CD4-positive, alpha-beta memory T cell (primary cell): ENCODE results near the gene TMEM170B. TPM values are rescaled to one million over a fixed set of nuclear protein-coding genes. Genes with fewer than 3 reads are reported as not detected.

Experiments
- CTCF ChIA-PET: fragments of 350-600 bp; sonication (Branson Sonifier 250); formaldehyde crosslinking; loops from one replicate; lab custom pipeline; 2021; ENCODE audit warnings: inconsistent platforms; ENCODE audit not compliant: partially characterized antibody; lab: Charles Lee
- POLR2A ChIA-PET: fragments of 350-600 bp; sonication (Branson Sonifier 250); formaldehyde crosslinking; loops from one replicate; lab custom pipeline; 2021; ENCODE audit not compliant: partially characterized antibody; lab: Charles Lee
- DNase-seq, 5 donors: peaks; one replicate each; pipeline versions ENCODE4 v3.0.0 to v3.0.0-alpha.2; 2020 to 2022; ENCODE audit warnings: mixed read lengths in 1 of 5
- H3K27ac ChIP-seq: one replicate; pipeline ENCODE4 v1.7.0; 2013; ENCODE audit warnings: low read depth, low read length
- H3K27me3 ChIP-seq: 2 replicates; pipeline ENCODE4 v1.7.0; 2013; ENCODE audit warnings: mild to moderate bottlenecking, low read length, moderate library complexity; ENCODE audit not compliant: insufficient read depth
- H3K36me3 ChIP-seq: 2 replicates; pipeline ENCODE4 v1.7.0; 2013; ENCODE audit warnings: mild to moderate bottlenecking, low read length, moderate library complexity; ENCODE audit not compliant: insufficient read depth
- H3K4me1 ChIP-seq: 2 replicates; pipeline ENCODE4 v1.7.0; 2013; ENCODE audit warnings: mild to moderate bottlenecking, low read length, moderate library complexity; ENCODE audit not compliant: insufficient read depth
- H3K4me3 ChIP-seq, 2 donors: one replicate each; pipeline ENCODE4 v1.7.0; 2013; ENCODE audit warnings: low read length in 2 of 2, mild to moderate bottlenecking in 1 of 2
- H3K9me3 ChIP-seq, 2 donors: one replicate each; pipeline ENCODE4 v1.7.0; 2013; ENCODE audit warnings: low read length in 2 of 2, control low read depth in 1 of 2; ENCODE audit not compliant: control insufficient read depth in 1 of 2
- H3K27ac Mint-ChIP-seq, 7 donors: one replicate each; pipeline ENCODE4 v1.8.0; 2020 to 2021; ENCODE audit warnings: mixed read lengths in 7 of 7, mild to moderate bottlenecking in 6 of 7, inconsistent platforms in 3 of 7, moderate library complexity in 3 of 7
- H3K27me3 Mint-ChIP-seq, 2 donors: one replicate each; pipeline ENCODE4 v1.8.0; 2020 to 2021; ENCODE audit warnings: mixed read lengths in 2 of 2
- H3K36me3 Mint-ChIP-seq, 2 donors: one replicate each; pipeline ENCODE4 v1.8.0; 2020 to 2021; ENCODE audit warnings: mixed read lengths in 2 of 2, inconsistent platforms in 1 of 2, mild to moderate bottlenecking in 1 of 2
- H3K4me1 Mint-ChIP-seq, 4 donors: one replicate each; pipeline ENCODE4 v1.8.0; 2020 to 2021; ENCODE audit warnings: mixed read lengths in 4 of 4, mild to moderate bottlenecking in 1 of 4
- H3K4me3 Mint-ChIP-seq, 8 donors: one replicate each; pipeline ENCODE4 v1.8.0; 2020 to 2021; ENCODE audit warnings: mixed read lengths in 8 of 8, mild to moderate bottlenecking in 7 of 8, moderate library complexity in 6 of 8, inconsistent platforms in 3 of 8
- H3K9me3 Mint-ChIP-seq, 8 donors: one replicate each; pipeline ENCODE4 v1.8.0; 2020 to 2021; ENCODE audit warnings: mixed read lengths in 8 of 8, mild to moderate bottlenecking in 5 of 8, inconsistent platforms in 3 of 8, moderate library complexity in 1 of 8
- intact Hi-C: fragments of 100-400 bp; cut with micrococcal nuclease; formaldehyde crosslinking; loops from one replicate; pipeline ENCODE4 v1.15.1; 2023
- polyA plus RNA-seq, 2 donors: library from polyadenylated mRNA; unstranded; fragments of 300-500 nt; fragmentation: Illumina TruSeq; gene quantifications; one replicate each; pipeline ENCODE4 v1.2.3, GENCODE V29; 2021
- total RNA-seq, 2 experiments: library from RNA; stranded (reverse); gene quantifications; one replicate each; pipeline ENCODE4 v1.2.3, GENCODE V29; 2021

TMEM170B gene
- total and polyA plus RNA-seq, 4 experiments from 2014 or later = 0.08 to 2.1 (median 1.2) TPM

DNA sequence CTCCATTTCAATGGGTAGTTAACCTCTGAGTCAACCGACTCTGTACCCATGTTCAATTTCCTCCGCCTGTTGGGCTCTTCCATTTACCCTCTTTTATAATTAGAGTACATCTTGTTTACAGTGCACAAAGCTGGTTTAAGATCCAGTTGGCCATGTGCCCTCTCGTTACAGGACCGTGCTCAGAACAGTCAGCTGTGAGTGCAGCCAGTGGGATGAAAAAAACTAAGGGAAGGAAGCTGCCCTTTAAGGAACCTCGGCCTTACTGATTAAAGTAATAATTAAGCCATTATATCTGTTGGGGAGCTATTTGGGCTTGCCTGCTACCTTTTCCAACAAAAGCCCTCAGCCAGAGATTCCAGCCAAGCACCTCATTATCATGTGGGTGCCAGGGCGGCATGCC, 68.8 kb downstream of the TMEM170B start:
- intact Hi-C loops = no loop called here
- no peak for DNase-seq
- peaks cover 20 to 33% of the 10 kb centered on the region in 2 donors for H3K27me3 Mint-ChIP-seq
- Histone ChIP-seq H3K4me1 (no peaks in the 10 kb centered on the region), H3K4me3 (no peak overlapping the region), H3K27me3 (peaks cover 4% of the 10 kb centered on the region), H3K9me3 (no peaks in the 10 kb centered on the region), H3K27ac (no peak overlapping the region), H3K36me3 (no peaks in the 10 kb centered on the region)
- H3K4me3 Mint-ChIP-seq = no peak overlapping the region
- H3K27ac Mint-ChIP-seq = no peak overlapping the region
- ChIA-PET POLR2A (no interaction called here), CTCF (no interaction called here)
- no peaks in the 10 kb centered on the region for H3K9me3 Mint-ChIP-seq
- H3K4me1 Mint-ChIP-seq = peaks cover 0 to 3% (median 0%) of the 10 kb centered on the region in 4 donors
- no peaks in the 10 kb centered on the region for H3K36me3 Mint-ChIP-seq

DNA sequence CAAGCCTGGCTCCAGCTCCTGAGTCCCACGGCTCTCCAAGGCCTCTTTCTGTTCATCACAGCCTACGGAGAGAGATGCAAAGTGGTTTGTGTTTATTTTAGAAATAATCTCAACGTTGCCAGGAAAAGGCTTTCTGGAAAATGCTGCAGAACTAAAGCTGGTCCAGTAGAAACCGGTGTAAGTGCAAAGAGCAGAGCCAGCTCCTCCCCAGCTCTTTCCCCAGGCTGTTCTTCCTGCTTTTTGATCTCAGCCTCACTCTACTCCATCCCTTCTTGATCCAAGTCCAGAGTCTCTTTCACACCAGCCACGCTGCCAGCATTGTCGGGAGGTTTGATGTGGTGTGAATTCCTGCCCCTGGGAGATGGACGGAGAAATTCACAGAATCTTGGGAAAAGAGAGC, 69.8 kb downstream of the TMEM170B start:
- Histone ChIP-seq H3K27me3 (peaks cover 4% of the 10 kb centered on the region), H3K27ac (no peak overlapping the region), H3K9me3 (no peaks in the 10 kb centered on the region), H3K36me3 (no peaks in the 10 kb centered on the region), H3K4me3 (no peak overlapping the region), H3K4me1 (no peaks in the 10 kb centered on the region)
- H3K4me3 Mint-ChIP-seq = no peak overlapping the region
- CTCF ChIA-PET = no interaction called here
- no peaks in the 10 kb centered on the region for H3K9me3 Mint-ChIP-seq
- POLR2A ChIA-PET = no interaction called here
- intact Hi-C loops = no loop called here
- no peak overlapping the region for H3K27ac Mint-ChIP-seq
- no peaks in the 10 kb centered on the region for H3K36me3 Mint-ChIP-seq
- DNase-seq = no peak
- H3K4me1 Mint-ChIP-seq = peaks cover 0 to 3% (median 0%) of the 10 kb centered on the region in 4 donors
- H3K27me3 Mint-ChIP-seq = peaks cover 19 to 33% of the 10 kb centered on the region in 2 donors

DNA sequence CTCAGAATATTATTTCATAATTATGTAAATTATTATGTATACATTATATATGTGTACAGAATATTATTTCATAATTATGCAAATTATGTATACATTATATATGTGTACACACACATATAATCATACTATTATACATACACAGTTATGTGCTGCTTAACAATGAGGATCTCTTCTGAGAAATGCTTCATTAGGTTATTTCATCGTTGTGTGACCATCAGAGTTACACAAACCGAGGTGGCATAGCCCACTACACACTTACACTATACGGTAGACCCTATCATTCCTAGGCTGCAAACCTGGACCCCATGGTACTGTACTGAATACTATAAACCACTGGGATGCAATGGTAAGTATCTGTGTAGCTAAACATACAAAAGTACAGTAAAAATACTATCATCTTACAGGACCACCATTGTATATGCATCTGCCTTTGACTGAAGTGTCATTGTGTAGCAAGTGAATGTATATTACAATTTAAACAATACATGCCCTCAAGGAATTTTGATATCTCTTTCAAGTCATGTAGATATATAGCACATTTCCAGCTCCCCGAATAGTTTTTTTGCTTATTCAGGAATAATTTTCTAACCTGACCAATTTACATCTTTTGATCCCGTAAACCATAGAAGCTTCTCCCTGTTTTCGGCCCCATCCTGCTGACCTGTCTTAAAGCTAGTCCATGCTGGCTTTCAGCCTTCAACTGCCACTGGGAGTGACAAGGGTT, 71.2 kb downstream of the TMEM170B start:
- peaks cover 9 to 32% of the 10 kb centered on the region in 2 donors for H3K27me3 Mint-ChIP-seq
- peaks cover 4% of the 10 kb centered on the region for H3K27me3 ChIP-seq
- H3K4me1 ChIP-seq = no peaks in the 10 kb centered on the region
- intact Hi-C loops = no loop called here
- no peaks in the 10 kb centered on the region for H3K9me3 ChIP-seq
- no peaks in the 10 kb centered on the region for H3K36me3 ChIP-seq
- H3K27ac ChIP-seq = no peak overlapping the region
- no peak overlapping the region for H3K27ac Mint-ChIP-seq
- no peak overlapping the region for H3K4me3 ChIP-seq
- H3K4me3 Mint-ChIP-seq = no peak overlapping the region
- no peak for DNase-seq
- peaks cover 0 to 3% (median 0%) of the 10 kb centered on the region in 4 donors for H3K4me1 Mint-ChIP-seq
- CTCF ChIA-PET = no interaction called here
- POLR2A ChIA-PET = no interaction called here
- no peaks in the 10 kb centered on the region for H3K36me3 Mint-ChIP-seq
- no peaks in the 10 kb centered on the region for H3K9me3 Mint-ChIP-seq

DNA sequence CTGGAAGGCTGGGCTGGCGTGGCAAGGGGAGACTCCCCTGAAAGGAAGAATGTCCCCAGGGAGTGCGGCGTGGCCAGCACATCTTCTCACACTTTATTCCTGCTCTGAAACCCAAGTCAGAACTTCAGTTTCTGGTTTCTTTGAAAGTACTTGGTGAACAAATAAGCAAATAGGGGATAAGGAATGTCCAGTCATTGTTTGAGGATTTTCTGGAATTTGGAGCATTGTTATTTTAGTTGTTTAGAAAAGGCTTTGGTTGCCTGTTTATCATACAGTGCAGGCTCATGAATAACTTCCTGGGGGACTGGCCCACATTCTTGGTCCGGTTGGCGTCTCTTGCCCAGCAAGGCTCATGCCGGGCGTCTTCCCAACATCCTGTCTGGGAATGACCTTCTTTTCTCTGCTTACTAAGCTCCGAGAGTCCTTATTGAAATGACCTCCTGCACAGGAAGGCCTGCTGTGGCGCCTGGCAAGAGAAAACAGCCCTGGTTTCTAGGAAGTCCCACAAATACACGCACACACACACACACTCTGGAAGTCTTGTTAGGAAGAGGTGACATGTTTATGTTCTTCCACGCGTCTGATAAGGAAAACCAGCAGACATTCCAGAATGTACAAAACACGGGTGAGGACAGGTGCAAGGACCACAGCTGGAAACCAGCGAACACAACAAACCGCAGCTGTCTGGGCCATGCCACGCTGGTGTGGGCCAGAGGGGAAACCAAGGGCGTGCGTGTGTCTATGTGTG, 71.9 kb downstream of the TMEM170B start:
- H3K9me3 Mint-ChIP-seq = no peaks in the 10 kb centered on the region
- H3K4me1 Mint-ChIP-seq = no peaks in the 10 kb centered on the region
- no peaks in the 10 kb centered on the region for H3K36me3 Mint-ChIP-seq
- H3K4me1 ChIP-seq = no peaks in the 10 kb centered on the region
- POLR2A ChIA-PET = no interaction called here
- no peak overlapping the region for H3K4me3 ChIP-seq
- peaks cover 4% of the 10 kb centered on the region for H3K27me3 ChIP-seq
- intact Hi-C loops = no loop called here
- no peak overlapping the region for H3K4me3 Mint-ChIP-seq
- H3K9me3 ChIP-seq = no peaks in the 10 kb centered on the region
- CTCF ChIA-PET = no interaction called here
- H3K27ac Mint-ChIP-seq = no peak overlapping the region
- H3K27ac ChIP-seq = no peak overlapping the region
- DNase-seq = peak in 1 of 5 donors; percentile 31
- no peaks in the 10 kb centered on the region for H3K36me3 ChIP-seq
- H3K27me3 Mint-ChIP-seq = peaks cover 5 to 32% of the 10 kb centered on the region in 2 donors

DNA sequence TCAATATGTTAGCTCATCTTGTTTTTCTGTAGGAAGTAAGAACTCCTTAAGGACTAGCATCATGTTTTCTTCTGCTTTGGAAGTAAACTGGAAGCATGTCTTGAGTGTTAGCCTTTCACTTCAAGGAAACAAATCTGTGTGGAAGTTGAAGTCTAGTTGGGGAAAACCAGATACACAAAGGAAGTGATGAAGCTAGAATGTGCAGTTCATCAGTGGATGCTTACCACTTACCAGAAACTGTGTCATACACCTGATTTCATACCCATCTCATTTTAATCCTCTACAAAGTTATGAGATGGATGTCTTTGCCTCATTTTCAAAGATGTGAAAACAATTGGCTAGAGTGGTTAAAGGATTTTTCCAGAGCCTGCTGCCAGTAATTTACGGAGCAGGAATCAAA, 75.8 kb downstream of the TMEM170B start:
- H3K4me1 ChIP-seq = no peaks in the 10 kb centered on the region
- ChIA-PET POLR2A (no interaction called here), CTCF (no interaction called here)
- Mint-ChIP-seq H3K9me3 (no peaks in the 10 kb centered on the region), H3K4me3 (no peak overlapping the region), H3K27ac (no peak overlapping the region), H3K27me3 (peaks cover 0 to 15% of the 10 kb centered on the region in 2 donors), H3K36me3 (no peaks in the 10 kb centered on the region), H3K4me1 (no peaks in the 10 kb centered on the region)
- intact Hi-C loops = no loop called here
- no peaks in the 10 kb centered on the region for H3K27me3 ChIP-seq
- H3K27ac ChIP-seq = no peak overlapping the region
- H3K36me3 ChIP-seq = no peaks in the 10 kb centered on the region
- no peaks in the 10 kb centered on the region for H3K9me3 ChIP-seq
- no peak overlapping the region for H3K4me3 ChIP-seq
- DNase-seq = no peak

DNA sequence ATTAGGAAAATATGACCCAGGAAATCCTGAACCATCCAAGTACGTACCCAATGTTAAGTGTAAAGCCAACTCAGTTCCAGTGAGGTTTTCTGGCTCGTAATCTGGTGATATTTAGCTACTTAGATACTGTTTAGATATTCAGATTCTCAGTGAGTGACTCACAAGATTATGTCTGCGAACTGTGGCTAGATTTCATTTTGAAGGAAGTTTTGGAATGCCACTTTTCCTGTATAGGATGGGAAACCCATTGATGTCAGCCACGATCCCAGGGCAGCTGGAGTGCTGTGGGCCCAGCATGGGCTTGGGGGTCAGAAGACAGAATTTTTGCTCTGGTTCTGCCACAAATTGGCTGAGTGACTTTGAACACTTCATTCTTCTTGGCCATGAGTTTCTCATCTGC, 76.3 kb downstream of the TMEM170B start:
- intact Hi-C loops = no loop called here
- Mint-ChIP-seq H3K27ac (no peak overlapping the region), H3K9me3 (no peaks in the 10 kb centered on the region), H3K4me1 (no peaks in the 10 kb centered on the region), H3K27me3 (peaks cover 0 to 12% of the 10 kb centered on the region in 2 donors), H3K36me3 (no peaks in the 10 kb centered on the region), H3K4me3 (no peak overlapping the region)
- Histone ChIP-seq H3K4me1 (no peaks in the 10 kb centered on the region), H3K4me3 (no peak overlapping the region), H3K27ac (no peak overlapping the region), H3K9me3 (no peaks in the 10 kb centered on the region), H3K27me3 (no peaks in the 10 kb centered on the region), H3K36me3 (no peaks in the 10 kb centered on the region)
- ChIA-PET CTCF (no interaction called here), POLR2A (no interaction called here)
- no peak for DNase-seq

DNA sequence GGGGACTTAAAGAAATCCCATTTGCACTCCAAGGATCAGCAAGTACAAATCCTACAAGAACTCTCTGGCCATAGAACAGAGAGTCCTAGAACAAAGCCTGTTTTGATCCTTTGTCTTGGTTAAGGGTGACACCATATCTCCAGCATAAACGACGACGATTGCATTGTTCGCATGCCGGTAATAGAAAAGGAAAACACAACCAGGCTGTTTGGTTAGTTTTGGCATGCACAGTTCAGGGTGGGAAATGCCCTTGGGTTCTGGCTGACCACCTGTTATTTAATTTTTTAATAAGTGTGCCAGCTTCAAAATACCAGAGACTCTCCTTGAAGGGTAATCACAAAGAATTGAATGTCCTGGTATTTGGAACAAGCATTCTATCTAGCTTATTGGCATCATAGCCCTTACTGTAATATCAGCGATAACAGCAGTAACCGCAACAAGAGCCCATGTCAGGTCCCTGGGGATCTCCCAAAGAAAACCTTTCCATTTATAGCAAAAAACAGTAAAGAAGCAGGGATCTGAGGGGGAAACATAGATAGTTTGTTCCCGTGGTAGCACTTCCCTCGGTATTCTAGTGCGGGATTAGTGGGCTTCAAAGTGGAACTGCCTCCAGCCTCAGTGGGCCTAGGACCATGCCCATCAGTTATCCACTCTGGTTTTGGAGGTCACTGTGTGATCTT, 77.1 kb downstream of the TMEM170B start:
- no peaks in the 10 kb centered on the region for H3K27me3 ChIP-seq
- no peak overlapping the region for H3K4me3 ChIP-seq
- intact Hi-C loops = no loop called here
- H3K4me1 ChIP-seq = no peaks in the 10 kb centered on the region
- no peak overlapping the region for H3K4me3 Mint-ChIP-seq
- H3K27ac Mint-ChIP-seq = no peak overlapping the region
- H3K36me3 ChIP-seq = no peaks in the 10 kb centered on the region
- H3K9me3 ChIP-seq = no peaks in the 10 kb centered on the region
- peaks cover 0 to 8% of the 10 kb centered on the region in 2 donors for H3K27me3 Mint-ChIP-seq
- POLR2A ChIA-PET = no interaction called here
- no peak for DNase-seq
- H3K4me1 Mint-ChIP-seq = no peaks in the 10 kb centered on the region
- H3K9me3 Mint-ChIP-seq = no peaks in the 10 kb centered on the region
- no peaks in the 10 kb centered on the region for H3K36me3 Mint-ChIP-seq
- CTCF ChIA-PET = no interaction called here
- H3K27ac ChIP-seq = no peak overlapping the region
